ENCODE measurements around the gene CNNM2.

DNA sequence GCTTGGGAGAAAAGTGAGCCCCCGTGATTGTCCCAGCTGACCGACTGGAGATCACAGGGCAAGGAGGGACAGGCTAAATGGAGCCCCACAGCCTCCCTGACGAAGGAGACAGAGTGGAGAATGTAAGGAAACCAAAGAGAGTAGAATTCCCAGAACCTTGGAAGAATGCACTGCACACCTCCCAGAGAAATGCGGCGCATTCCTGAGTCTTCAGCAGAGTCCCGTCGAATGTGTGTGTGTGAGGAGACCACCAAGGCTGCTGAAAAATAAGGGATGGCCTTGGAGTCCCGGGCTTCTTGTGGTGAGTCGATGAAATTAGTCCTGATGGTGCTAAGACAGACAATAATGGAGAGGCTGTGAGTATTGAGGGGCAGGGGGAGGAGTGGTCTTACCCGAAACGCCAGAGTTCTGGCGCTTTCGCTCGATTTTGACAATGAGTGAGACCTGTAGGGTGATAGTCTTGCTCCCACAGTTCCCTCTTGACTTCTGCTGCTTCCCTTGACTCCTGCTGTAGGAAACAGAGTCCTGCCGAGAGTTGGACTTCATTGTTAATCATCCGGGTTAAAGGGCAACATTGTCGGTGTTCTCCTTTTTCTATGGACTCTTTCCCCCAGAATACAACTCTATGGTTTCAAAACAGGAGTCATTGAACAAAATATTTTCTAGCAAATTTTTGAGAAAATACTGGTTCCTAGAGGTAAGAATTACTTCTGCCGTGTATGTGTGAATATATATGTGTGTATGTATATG, 103.2 kb downstream of the CNNM2 start:
- TF ChIP-seq REST (IDR thresholded peaks at IDR 0.05; ENCODE audit: low read depth, low read length) (no peak), FOXM1 (IDR thresholded peaks at IDR 0.05; ENCODE audit: low read depth) (no peak), SMC3 (IDR thresholded peaks at IDR 0.05; ENCODE audit: low read depth, low read length) (no peak), RXRA (IDR thresholded peaks at IDR 0.05; ENCODE audit: borderline replicate concordance, low read depth) (no peak), EP300 (IDR thresholded peaks at IDR 0.05; ENCODE audit: borderline replicate concordance in 1 of 2, low read depth in 1 of 2, low read length in 1 of 2) (no peak), ZBTB33 (IDR thresholded peaks at IDR 0.05; ENCODE audit: borderline replicate concordance, low read depth) (no peak), POLR2AphosphoS5 (IDR thresholded peaks at IDR 0.05; ENCODE audit: low read depth, low read length) (no peak), FOSL2 (IDR thresholded peaks at IDR 0.05; ENCODE audit: borderline replicate concordance, low read depth) (no peak), GABPA (IDR thresholded peaks at IDR 0.05; ENCODE audit: low read depth) (no peak)
- TF ChIP-seq, protein P1, sequence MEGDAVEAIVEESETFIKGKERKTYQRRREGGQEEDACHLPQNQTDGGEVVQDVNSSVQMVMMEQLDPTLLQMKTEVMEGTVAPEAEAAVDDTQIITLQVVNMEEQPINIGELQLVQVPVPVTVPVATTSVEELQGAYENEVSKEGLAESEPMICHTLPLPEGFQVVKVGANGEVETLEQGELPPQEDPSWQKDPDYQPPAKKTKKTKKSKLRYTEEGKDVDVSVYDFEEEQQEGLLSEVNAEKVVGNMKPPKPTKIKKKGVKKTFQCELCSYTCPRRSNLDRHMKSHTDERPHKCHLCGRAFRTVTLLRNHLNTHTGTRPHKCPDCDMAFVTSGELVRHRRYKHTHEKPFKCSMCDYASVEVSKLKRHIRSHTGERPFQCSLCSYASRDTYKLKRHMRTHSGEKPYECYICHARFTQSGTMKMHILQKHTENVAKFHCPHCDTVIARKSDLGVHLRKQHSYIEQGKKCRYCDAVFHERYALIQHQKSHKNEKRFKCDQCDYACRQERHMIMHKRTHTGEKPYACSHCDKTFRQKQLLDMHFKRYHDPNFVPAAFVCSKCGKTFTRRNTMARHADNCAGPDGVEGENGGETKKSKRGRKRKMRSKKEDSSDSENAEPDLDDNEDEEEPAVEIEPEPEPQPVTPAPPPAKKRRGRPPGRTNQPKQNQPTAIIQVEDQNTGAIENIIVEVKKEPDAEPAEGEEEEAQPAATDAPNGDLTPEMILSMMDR (IDR thresholded peaks at IDR 0.05): no peak
- TF ChIP-seq, protein P2, sequence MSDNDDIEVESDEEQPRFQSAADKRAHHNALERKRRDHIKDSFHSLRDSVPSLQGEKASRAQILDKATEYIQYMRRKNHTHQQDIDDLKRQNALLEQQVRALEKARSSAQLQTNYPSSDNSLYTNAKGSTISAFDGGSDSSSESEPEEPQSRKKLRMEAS (IDR thresholded peaks at IDR 0.05; ENCODE audit: low read depth): no peak

All from SK-N-SH (cell line).